Keratinocyte (primary cell): Measurements from ENCODE around the gene RNF144A. TPM values are rescaled to one million over a fixed set of nuclear protein-coding genes. Genes with fewer than 3 reads are reported as not detected.

Source experiments
- DNase-seq: peaks from one replicate; pipeline ENCODE4 v3.0.0-alpha.2; 2011; ENCODE audit warnings: low read depth, missing footprints, low spot score
- FAIRE-seq: peaks from 2 replicates; lab custom pipeline; 2011; peaks lifted over from hg19 to GRCh38; lab: Jason Lieb, UNC
- H2AFZ ChIP-seq: 2 replicates; pipeline ENCODE4 v1.6.0; 2012; ENCODE audit warnings: low read length, control low read depth, inconsistent platforms; ENCODE audit not compliant: control insufficient read depth
- H3K27ac ChIP-seq: 2 replicates; pipeline ENCODE4 v1.5.1; 2011; ENCODE audit warnings: low read length; ENCODE audit not compliant: control insufficient read depth, insufficient read depth
- H3K27me3 ChIP-seq: 3 replicates; pipeline ENCODE4 v1.6.0; 2011; ENCODE audit warnings: low read length; ENCODE audit not compliant: control insufficient read depth, insufficient read depth; ENCODE audit errors: extremely low read depth
- H3K36me3 ChIP-seq, 2 experiments: 2 replicates in 1 of 2; 3 replicates in 1 of 2; pipeline ENCODE4 v1.5.1; 2011; ENCODE audit warnings: low read length in 2 of 2, mild to moderate bottlenecking in 1 of 2; ENCODE audit not compliant: control insufficient read depth in 2 of 2, insufficient read depth in 2 of 2; ENCODE audit errors: extremely low read depth in 1 of 2
- H3K4me1 ChIP-seq: 3 replicates; pipeline ENCODE4 v1.5.1; 2011; ENCODE audit warnings: low read length; ENCODE audit not compliant: control insufficient read depth, insufficient read depth; ENCODE audit errors: extremely low read depth
- H3K4me2 ChIP-seq: 3 replicates; pipeline ENCODE4 v1.6.0; 2011; ENCODE audit warnings: low read depth, low read length; ENCODE audit not compliant: control insufficient read depth, insufficient read depth; ENCODE audit errors: extremely low read depth
- H3K4me3 ChIP-seq, 3 experiments: fragments of 200-600 bp in 1 of 3; sonication (generic) in 1 of 3; 2 replicates in 2 of 3; 3 replicates in 1 of 3; pipeline ENCODE4 v1.5.1; 2011 to 2016; ENCODE audit warnings: low read length in 3 of 3, mild to moderate bottlenecking in 3 of 3, control low read depth in 2 of 3, inconsistent platforms in 1 of 3, low read depth in 1 of 3, mixed read lengths in 1 of 3, mixed run types in 1 of 3, moderate library complexity in 1 of 3; ENCODE audit not compliant: control insufficient read depth in 2 of 3, insufficient read depth in 2 of 3; ENCODE audit errors: extremely low read depth in 1 of 3
- H3K79me2 ChIP-seq: 2 replicates; pipeline ENCODE4 v1.6.0; 2012; ENCODE audit warnings: low read length; ENCODE audit not compliant: control insufficient read depth, insufficient read depth
- H3K9ac ChIP-seq: 3 replicates; pipeline ENCODE4 v1.6.0; 2011; ENCODE audit warnings: low read length; ENCODE audit not compliant: control insufficient read depth, insufficient read depth; ENCODE audit errors: extremely low read depth
- H3K9me1 ChIP-seq: 3 replicates; pipeline ENCODE4 v1.6.0; 2011; ENCODE audit warnings: low read length; ENCODE audit not compliant: control insufficient read depth, insufficient read depth; ENCODE audit errors: extremely low read depth
- H3K9me3 ChIP-seq: 2 replicates; pipeline ENCODE4 v1.5.1; 2012; ENCODE audit warnings: low read depth, low read length; ENCODE audit not compliant: control insufficient read depth
- H4K20me1 ChIP-seq: 3 replicates; pipeline ENCODE4 v1.6.0; 2011; ENCODE audit warnings: low read length; ENCODE audit not compliant: control insufficient read depth, insufficient read depth; ENCODE audit errors: extremely low read depth
- CTCF ChIP-seq, 3 experiments: IDR thresholded peaks in 1 of 3; conservative IDR thresholded peaks in 1 of 3; optimal IDR thresholded peaks in 1 of 3; 2 replicates in 2 of 3; 3 replicates in 1 of 3; pipeline versions ENCODE3 to v1.5.1; 2011; ENCODE audit warnings: low read length in 3 of 3, mild to moderate bottlenecking in 3 of 3, moderate library complexity in 2 of 3, control low read depth in 1 of 3, inconsistent platforms in 1 of 3; ENCODE audit not compliant: insufficient read depth in 2 of 3; ENCODE audit errors: extremely low read depth in 1 of 3
- EZH2 ChIP-seq: IDR thresholded peaks from one replicate; pipeline ENCODE4 v1.6.1; 2012; ENCODE audit warnings: inconsistent platforms, mild to moderate bottlenecking, low read length, moderate library complexity
- dilution Hi-C: fragments of 300-500 bp; cut with MboI; formaldehyde crosslinking; loops from one replicate; pipeline ENCODE4 v1.7.0; 2020; ENCODE audit warnings: low sequenced_read_pairs; ENCODE audit not compliant: extremely low pct_ligation_motif_present
- polyA plus RNA-seq, 5 experiments: library from polyadenylated mRNA; depleted of rRNA in 3 of 5; stranded (reverse) in 3 of 5; stranded (forward) in 1 of 5; unstranded in 1 of 5; fragments of >200 nt; gene quantifications; 1 replicate in 1 of 5; 2 replicates in 3 of 5; 3 replicates in 1 of 5; pipeline versions ENCODE4 v1.2.1 to v1.2.3, GENCODE V29; 2011 to 2012; ENCODE audit warnings: missing spikeins in 2 of 5, low read depth in 1 of 5, low replicate concordance in 1 of 5

Gene RNF144A
- polyA plus RNA-seq, 1 donor (not counting 4 experiments of a cell fraction or from before 2014, with no cell fraction given), result 1.4 TPM

GRCh38 chr2:6874032-6874431, 43.2 kb upstream of the RNF144A start:
- no peak overlapping the region for H3K27ac ChIP-seq
- DNase-seq, result no peak
- H3K36me3 ChIP-seq, result no peaks in the 10 kb centered on the region
- no peak overlapping the region for H3K4me2 ChIP-seq
- no peaks in the 10 kb centered on the region for H3K27me3 ChIP-seq
- H3K9me3 ChIP-seq, result no peaks in the 10 kb centered on the region
- no peaks in the 10 kb centered on the region for H3K9me1 ChIP-seq
- H2AFZ ChIP-seq, result no peak overlapping the region
- H3K9ac ChIP-seq, result no peak overlapping the region
- FAIRE-seq, result no peak
- H3K4me3 ChIP-seq, result no peak overlapping the region
- no peaks in the 10 kb centered on the region for H3K79me2 ChIP-seq
- no peak for TF ChIP-seq CTCF (optimal IDR thresholded peaks at IDR 0.05 in 1 of 3, IDR thresholded peaks at IDR 0.05 in 1 of 3, conservative IDR thresholded peaks at IDR 0.05 in 1 of 3; ENCODE audit: extremely low read depth in 1 of 3, insufficient read depth in 2 of 3, low read length in 3 of 3)
- TF ChIP-seq EZH2, result no peak
- H3K4me1 ChIP-seq, result no peaks in the 10 kb centered on the region
- no peaks in the 10 kb centered on the region for H4K20me1 ChIP-seq
- dilution Hi-C loops, result no loop called here

GRCh38 chr2:6876309-6876708, 40.9 kb upstream of the RNF144A start:
- H3K79me2 ChIP-seq, result no peaks in the 10 kb centered on the region
- FAIRE-seq (no peak), DNase-seq (no peak)
- H4K20me1 ChIP-seq, result no peaks in the 10 kb centered on the region
- H3K27ac ChIP-seq, result no peak overlapping the region
- no peak overlapping the region for H3K4me2 ChIP-seq
- no peak for TF ChIP-seq CTCF (optimal IDR thresholded peaks at IDR 0.05 in 1 of 3, IDR thresholded peaks at IDR 0.05 in 1 of 3, conservative IDR thresholded peaks at IDR 0.05 in 1 of 3; ENCODE audit: extremely low read depth in 1 of 3, insufficient read depth in 2 of 3, low read length in 3 of 3)
- no peak for TF ChIP-seq EZH2
- no peak overlapping the region for H2AFZ ChIP-seq
- no peak overlapping the region for H3K4me3 ChIP-seq
- no peaks in the 10 kb centered on the region for H3K9me1 ChIP-seq
- dilution Hi-C loops, result no loop called here
- no peaks in the 10 kb centered on the region for H3K9me3 ChIP-seq
- no peaks in the 10 kb centered on the region for H3K4me1 ChIP-seq
- H3K36me3 ChIP-seq, result no peaks in the 10 kb centered on the region
- H3K9ac ChIP-seq, result no peak overlapping the region
- no peaks in the 10 kb centered on the region for H3K27me3 ChIP-seq
